Ishikawa (cell line): ENCODE measurements around the gene CNTNAP5.

Experiments
- CEBPB ChIP-seq: IDR thresholded peaks from 2 replicates; pipeline ENCODE4 v1.6.1; 2012
- CREB1 ChIP-seq: IDR thresholded peaks from 2 replicates; pipeline ENCODE4 v1.6.1; 2012; ENCODE audit warnings: low read depth
- EGR1 ChIP-seq: IDR thresholded peaks from 2 replicates; pipeline ENCODE4 v1.6.1; 2012
- EP300 ChIP-seq: IDR thresholded peaks from 2 replicates; pipeline ENCODE4 v1.6.1; 2012; ENCODE audit warnings: borderline replicate concordance
- FOXM1 ChIP-seq: IDR thresholded peaks from 2 replicates; pipeline ENCODE4 v1.6.1; 2012; ENCODE audit warnings: low read depth, borderline replicate concordance
- MAX ChIP-seq: IDR thresholded peaks from 2 replicates; pipeline ENCODE4 v1.6.1; 2012
- NFIC ChIP-seq: IDR thresholded peaks from 2 replicates; pipeline ENCODE4 v1.6.1; 2012
- RAD21 ChIP-seq: IDR thresholded peaks from 2 replicates; pipeline ENCODE4 v1.6.1; 2012; ENCODE audit warnings: low read depth
- TAF1 ChIP-seq: IDR thresholded peaks from 2 replicates; pipeline ENCODE4 v1.6.1; 2012; ENCODE audit warnings: low read depth, mild to moderate bottlenecking
- TCF12 ChIP-seq: IDR thresholded peaks from 2 replicates; pipeline ENCODE4 v1.6.1; 2012; ENCODE audit warnings: low read depth
- TEAD4 ChIP-seq: IDR thresholded peaks from 2 replicates; pipeline ENCODE4 v1.6.1; 2012
- USF1 ChIP-seq: IDR thresholded peaks from 2 replicates; pipeline ENCODE4 v1.6.1; 2012
- YY1 ChIP-seq: IDR thresholded peaks from 2 replicates; pipeline ENCODE4 v1.6.1; 2012; ENCODE audit warnings: low read depth
- ZBTB7A ChIP-seq: IDR thresholded peaks from 2 replicates; pipeline ENCODE4 v1.6.1; 2012; ENCODE audit warnings: low read depth
- TF ChIP-seq, protein P1 (sequence below): IDR thresholded peaks from 2 replicates; pipeline ENCODE4 v1.6.1; 2012; ENCODE audit warnings: low read depth, mild to moderate bottlenecking

Gene CNTNAP5

GRCh38 chr2:124639524-124639923 lies 614.4 kb downstream of the CNTNAP5 start:
- no peak for TF ChIP-seq FOXM1
- no peak for TF ChIP-seq USF1
- TF ChIP-seq NFIC = no peak
- TF ChIP-seq CREB1 = no peak
- no peak for TF ChIP-seq ZBTB7A
- no peak for TF ChIP-seq CEBPB
- TF ChIP-seq TCF12 = no peak
- TF ChIP-seq, protein P1, sequence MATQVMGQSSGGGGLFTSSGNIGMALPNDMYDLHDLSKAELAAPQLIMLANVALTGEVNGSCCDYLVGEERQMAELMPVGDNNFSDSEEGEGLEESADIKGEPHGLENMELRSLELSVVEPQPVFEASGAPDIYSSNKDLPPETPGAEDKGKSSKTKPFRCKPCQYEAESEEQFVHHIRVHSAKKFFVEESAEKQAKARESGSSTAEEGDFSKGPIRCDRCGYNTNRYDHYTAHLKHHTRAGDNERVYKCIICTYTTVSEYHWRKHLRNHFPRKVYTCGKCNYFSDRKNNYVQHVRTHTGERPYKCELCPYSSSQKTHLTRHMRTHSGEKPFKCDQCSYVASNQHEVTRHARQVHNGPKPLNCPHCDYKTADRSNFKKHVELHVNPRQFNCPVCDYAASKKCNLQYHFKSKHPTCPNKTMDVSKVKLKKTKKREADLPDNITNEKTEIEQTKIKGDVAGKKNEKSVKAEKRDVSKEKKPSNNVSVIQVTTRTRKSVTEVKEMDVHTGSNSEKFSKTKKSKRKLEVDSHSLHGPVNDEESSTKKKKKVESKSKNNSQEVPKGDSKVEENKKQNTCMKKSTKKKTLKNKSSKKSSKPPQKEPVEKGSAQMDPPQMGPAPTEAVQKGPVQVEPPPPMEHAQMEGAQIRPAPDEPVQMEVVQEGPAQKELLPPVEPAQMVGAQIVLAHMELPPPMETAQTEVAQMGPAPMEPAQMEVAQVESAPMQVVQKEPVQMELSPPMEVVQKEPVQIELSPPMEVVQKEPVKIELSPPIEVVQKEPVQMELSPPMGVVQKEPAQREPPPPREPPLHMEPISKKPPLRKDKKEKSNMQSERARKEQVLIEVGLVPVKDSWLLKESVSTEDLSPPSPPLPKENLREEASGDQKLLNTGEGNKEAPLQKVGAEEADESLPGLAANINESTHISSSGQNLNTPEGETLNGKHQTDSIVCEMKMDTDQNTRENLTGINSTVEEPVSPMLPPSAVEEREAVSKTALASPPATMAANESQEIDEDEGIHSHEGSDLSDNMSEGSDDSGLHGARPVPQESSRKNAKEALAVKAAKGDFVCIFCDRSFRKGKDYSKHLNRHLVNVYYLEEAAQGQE = no peak

DNA sequence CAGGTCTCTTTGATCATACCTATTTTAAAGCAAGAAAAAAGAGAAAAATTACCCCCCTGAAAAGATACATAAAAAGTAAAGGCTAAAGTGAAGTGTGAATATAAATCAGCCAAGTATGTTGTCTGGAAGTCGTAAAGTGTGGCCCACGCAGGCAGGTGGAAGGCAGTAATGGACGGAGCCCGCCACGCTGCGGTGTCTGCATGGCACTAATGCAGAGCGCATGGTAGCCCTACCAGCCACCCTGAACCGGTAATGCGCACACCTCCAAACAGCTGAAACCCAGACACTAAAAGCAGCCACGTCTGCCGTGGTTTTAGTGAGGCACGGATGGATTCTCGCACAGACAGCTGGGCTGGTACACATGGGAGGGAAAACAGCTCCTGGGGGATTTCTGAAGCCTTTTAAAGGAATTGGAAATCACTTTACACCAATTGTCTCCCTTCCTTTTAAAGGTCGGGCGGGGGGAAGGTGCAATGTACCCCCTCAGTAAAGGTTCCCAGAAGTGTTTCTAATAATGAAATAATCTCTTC lies 615.2 kb downstream of the CNTNAP5 start:
- no peak for TF ChIP-seq MAX
- no peak for TF ChIP-seq EGR1
- TF ChIP-seq YY1 = no peak
- TF ChIP-seq NFIC = no peak
- TF ChIP-seq RAD21 = no peak
- TF ChIP-seq TAF1 = no peak
- TF ChIP-seq ZBTB7A = no peak
- no peak for TF ChIP-seq USF1
- no peak for TF ChIP-seq FOXM1
- no peak for TF ChIP-seq EP300
- TF ChIP-seq TCF12 = no peak
- TF ChIP-seq CEBPB = no peak
- no peak for TF ChIP-seq TEAD4
- TF ChIP-seq, protein P1 = no peak
- no peak for TF ChIP-seq CREB1

GRCh38 chr2:124646166-124646815 lies 621.2 kb downstream of the CNTNAP5 start:
- no peak for TF ChIP-seq EP300
- TF ChIP-seq RAD21 = no peak
- TF ChIP-seq USF1 = no peak

DNA sequence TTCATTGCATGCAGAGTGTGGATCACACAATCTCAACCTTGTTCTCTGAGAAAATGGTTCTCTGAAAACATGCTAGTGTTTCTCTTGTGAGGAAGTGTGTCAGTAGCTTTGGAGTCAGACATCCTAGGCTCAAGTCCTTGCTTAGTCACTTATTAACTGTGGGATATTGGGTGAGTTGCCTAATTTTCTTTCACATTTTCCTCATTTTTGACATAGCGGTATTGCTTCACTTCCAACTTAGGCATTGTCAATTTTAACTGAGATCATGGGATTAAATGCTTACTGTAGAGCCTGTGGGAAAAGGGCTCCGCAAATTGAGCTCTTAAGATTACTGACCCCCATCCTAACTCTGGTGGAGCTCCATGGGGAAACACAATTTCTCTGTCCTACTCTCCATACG lies 622.2 kb downstream of the CNTNAP5 start:
- no peak for TF ChIP-seq USF1
- no peak for TF ChIP-seq TCF12
- no peak for TF ChIP-seq RAD21
- TF ChIP-seq EGR1 = no peak
- no peak for TF ChIP-seq YY1
- TF ChIP-seq, protein P1 = no peak
- no peak for TF ChIP-seq CREB1
- TF ChIP-seq FOXM1 = no peak
- TF ChIP-seq MAX = no peak
- no peak for TF ChIP-seq EP300
- no peak for TF ChIP-seq TEAD4
- no peak for TF ChIP-seq NFIC
- TF ChIP-seq ZBTB7A = no peak
- no peak for TF ChIP-seq TAF1
- no peak for TF ChIP-seq CEBPB
